ENCODE measurements around the gene ADAMTSL3.
A peak's percentile ranks its signal among the peaks of the same experiment; 100 is the strongest.

The ADAMTSL3 gene

GRCh38 chr15:83929619-83930018, 275.7 kb downstream of the ADAMTSL3 start:
- no peak overlapping the region for H3K27ac ChIP-seq

GRCh38 chr15:83930392-83931212, 276.7 kb downstream of the ADAMTSL3 start:
- H3K27ac ChIP-seq = peak overlapping the region; percentile 22; the same call in 1 of the 2 replicates
- TF ChIP-seq ZFX (IDR thresholded peaks at IDR 0.05; ENCODE audit: borderline replicate concordance) (no peak), CTCF (IDR thresholded peaks at IDR 0.05) (no peak)

More at GRCh38 chr15:83929619-83930018, 275.7 kb downstream of the ADAMTSL3 start:
- TF ChIP-seq ZFX (IDR thresholded peaks at IDR 0.05; ENCODE audit: borderline replicate concordance) = no peak
- no peak for TF ChIP-seq CTCF (IDR thresholded peaks at IDR 0.05)

- TF ChIP-seq ZFX (IDR thresholded peaks at IDR 0.05; ENCODE audit: borderline replicate concordance) = no peak
- TF ChIP-seq CTCF (IDR thresholded peaks at IDR 0.05) = no peak
- no peak overlapping the region for H3K27ac ChIP-seq
These were observed 281.9 kb downstream of the ADAMTSL3 start for GRCh38 chr15:83935774-83936173.

GRCh38 chr15:83940136-83940535, 286.2 kb downstream of the ADAMTSL3 start:
- no peak overlapping the region for H3K27ac ChIP-seq
- TF ChIP-seq ZFX (IDR thresholded peaks at IDR 0.05; ENCODE audit: borderline replicate concordance) (no peak), CTCF (IDR thresholded peaks at IDR 0.05) (no peak)

- H3K27ac ChIP-seq = no peak overlapping the region
- TF ChIP-seq CTCF (IDR thresholded peaks at IDR 0.05) (no peak), ZFX (IDR thresholded peaks at IDR 0.05; ENCODE audit: borderline replicate concordance) (no peak)
These were observed 289.1 kb downstream of the ADAMTSL3 start for GRCh38 chr15:83943043-83943442.

GRCh38 chr15:83943849-83944404, 290.0 kb downstream of the ADAMTSL3 start:
- no peak overlapping the region for H3K27ac ChIP-seq
- TF ChIP-seq CTCF (IDR thresholded peaks at IDR 0.05) (no peak), ZFX (IDR thresholded peaks at IDR 0.05; ENCODE audit: borderline replicate concordance) (no peak)

GRCh38 chr15:83947156-83947555, 293.2 kb downstream of the ADAMTSL3 start:
- no peak overlapping the region for H3K27ac ChIP-seq
- TF ChIP-seq ZFX (IDR thresholded peaks at IDR 0.05; ENCODE audit: borderline replicate concordance) (no peak), CTCF (IDR thresholded peaks at IDR 0.05) (no peak)
